SJCRH30 (cell line): Measurements from ENCODE around the gene ZNF616. TPM values are rescaled to one million over a fixed set of nuclear protein-coding genes. Genes with fewer than 3 reads are reported as not detected.

Source experiments
- DNase-seq, 2 experiments: peaks; one replicate each; pipeline ENCODE4 v3.0.0-alpha.2; 2015 to 2020
- H3K27ac ChIP-seq: fragments of 250-450 bp; sonication (Bioruptor Pico); 2 replicates; pipeline ENCODE4 v1.5.1; 2020; ENCODE audit warnings: mild to moderate bottlenecking, moderate library complexity
- H3K27me3 ChIP-seq: fragments of 250-450 bp; sonication (Bioruptor Pico); 2 replicates; pipeline ENCODE4 v1.5.1; 2020; ENCODE audit warnings: mild to moderate bottlenecking, moderate library complexity
- H3K36me3 ChIP-seq: fragments of 250-450 bp; sonication (Bioruptor Pico); 2 replicates; pipeline ENCODE4 v1.5.1; 2020; ENCODE audit warnings: mild to moderate bottlenecking, moderate library complexity
- H3K4me1 ChIP-seq: fragments of 250-450 bp; sonication (Bioruptor Pico); 2 replicates; pipeline ENCODE4 v1.5.1; 2020; ENCODE audit warnings: mild to moderate bottlenecking, moderate library complexity
- H3K4me3 ChIP-seq: fragments of 250-450 bp; sonication (Bioruptor Pico); 2 replicates; pipeline ENCODE4 v1.5.1; 2020; ENCODE audit warnings: mild to moderate bottlenecking, moderate library complexity
- H3K9me3 ChIP-seq: fragments of 250-450 bp; sonication (Bioruptor Pico); replicated peaks from 2 replicates; pipeline ENCODE4 v1.5.1; 2020; ENCODE audit warnings: mild to moderate bottlenecking, moderate library complexity
- total RNA-seq: library from RNA; depleted of rRNA; stranded (reverse); fragments of >200 nt; shearing (Covaris generic); gene quantifications from 2 replicates; pipeline ENCODE4 v1.2.3, GENCODE V29; 2014; rRNA removed

ZNF616 gene
- total RNA-seq, 1 experiment from 2014 or later, result 13.0 TPM

GRCh38 chr19:52094526-52095130, 45.1 kb downstream of the ZNF616 start:
- H3K9me3 ChIP-seq, result peaks cover 8% of the 10 kb centered on the region
- no peaks in the 10 kb centered on the region for H3K27me3 ChIP-seq
- H3K4me3 ChIP-seq, result peak overlapping the region; percentile 87
- H3K4me1 ChIP-seq, result no peaks in the 10 kb centered on the region
- H3K27ac ChIP-seq, result peak overlapping the region; percentile 59
- DNase-seq, result peak; percentile 3 to 9
- H3K36me3 ChIP-seq, result peaks cover 28% of the 10 kb centered on the region

GRCh38 chr19:52086481-52086880, 53.3 kb downstream of the ZNF616 start:
- Histone ChIP-seq H3K4me3 (no peak overlapping the region), H3K27ac (no peak overlapping the region), H3K36me3 (peaks cover 84% of the 10 kb centered on the region), H3K4me1 (no peaks in the 10 kb centered on the region), H3K27me3 (no peaks in the 10 kb centered on the region), H3K9me3 (peaks cover 32% of the 10 kb centered on the region)
- no peak for DNase-seq

GRCh38 chr19:52070496-52070895, 69.2 kb downstream of the ZNF616 start:
- Histone ChIP-seq H3K27ac (no peak overlapping the region), H3K9me3 (peaks cover 49% of the 10 kb centered on the region), H3K36me3 (peaks cover 96% of the 10 kb centered on the region), H3K27me3 (no peaks in the 10 kb centered on the region), H3K4me3 (no peak overlapping the region), H3K4me1 (no peaks in the 10 kb centered on the region)
- no peak for DNase-seq

GRCh38 chr19:52069653-52070052, 70.1 kb downstream of the ZNF616 start:
- H3K27me3 ChIP-seq, result no peaks in the 10 kb centered on the region
- no peaks in the 10 kb centered on the region for H3K4me1 ChIP-seq
- no peak overlapping the region for H3K4me3 ChIP-seq
- no peak for DNase-seq
- no peak overlapping the region for H3K27ac ChIP-seq
- H3K9me3 ChIP-seq, result peaks cover 53% of the 10 kb centered on the region
- H3K36me3 ChIP-seq, result peaks cover 96% of the 10 kb centered on the region

GRCh38 chr19:52066258-52066863, 73.4 kb downstream of the ZNF616 start:
- Histone ChIP-seq H3K27me3 (no peaks in the 10 kb centered on the region), H3K27ac (no peak overlapping the region), H3K36me3 (peaks cover 86% of the 10 kb centered on the region), H3K9me3 (peaks cover 60% of the 10 kb centered on the region), H3K4me3 (no peak overlapping the region), H3K4me1 (no peaks in the 10 kb centered on the region)
- DNase-seq, result no peak

- DNase-seq, result no peak
- Histone ChIP-seq H3K9me3 (peaks cover 53% of the 10 kb centered on the region), H3K27me3 (no peaks in the 10 kb centered on the region), H3K4me3 (no peak overlapping the region), H3K27ac (no peak overlapping the region), H3K4me1 (no peaks in the 10 kb centered on the region), H3K36me3 (peaks cover 77% of the 10 kb centered on the region)
Measured at GRCh38 chr19:52065399-52065798, 74.3 kb downstream of the ZNF616 start.

Other genes starting within 250 kb of the ZNF616 start
- gene ZNF649, start 234.9 kb downstream of the ZNF616 start, total RNA-seq, result 22.0 and 22.1 TPM in 2 replicates
- 4.6 and 5.3 TPM in 2 replicates for gene ZNF613, start 212.5 kb downstream of the ZNF616 start, total RNA-seq
- gene ZNF350, start 153.1 kb downstream of the ZNF616 start, total RNA-seq, result 6.1 and 7.3 TPM in 2 replicates
- 10.4 and 11.4 TPM in 2 replicates for gene ZNF615, start 131.7 kb downstream of the ZNF616 start, total RNA-seq
- 22.3 TPM in 2 replicates for gene ZNF614, start 111.6 kb downstream of the ZNF616 start, total RNA-seq
- 8.6 and 10.0 TPM in 2 replicates for gene ZNF432, start 91.1 kb downstream of the ZNF616 start, total RNA-seq
- gene ZNF841, start 44.2 kb downstream of the ZNF616 start, total RNA-seq, result 11.1 and 13.5 TPM in 2 replicates
- gene ZNF836, start 31.7 kb upstream of the ZNF616 start, total RNA-seq, result 4.9 and 5.9 TPM in 2 replicates
- 175 and 190 TPM in 2 replicates for gene PPP2R1A, start 50.1 kb upstream of the ZNF616 start, total RNA-seq
- 19.1 and 23.4 TPM in 2 replicates for gene ZNF766, start 129.6 kb upstream of the ZNF616 start, total RNA-seq
- 14.6 and 17.3 TPM in 2 replicates for gene ZNF480, start 157.2 kb upstream of the ZNF616 start, total RNA-seq
- 4.0 and 4.4 TPM in 2 replicates for gene ZNF610, start 196.3 kb upstream of the ZNF616 start, total RNA-seq
- gene ZNF880, start 230.0 kb upstream of the ZNF616 start, total RNA-seq, result 18.6 and 19.9 TPM in 2 replicates